Thymus (tissue), 11 donors: ENCODE data around the gene DLX6. TPM values are rescaled to one million over a fixed set of nuclear protein-coding genes. Genes with fewer than 3 reads are reported as not detected.

Experiments
- DNase-seq, 9 donors: peaks; one replicate each; pipeline ENCODE4 v3.0.0-alpha.2; 2013; ENCODE audit warnings: low spot score in 9 of 9, low read depth in 6 of 9, missing footprints in 1 of 9
- H3K27ac ChIP-seq, 2 donors: one replicate each; pipeline ENCODE4 v1.5.1; 2013; ENCODE audit warnings: control low read depth in 1 of 2, low read depth in 1 of 2, low read length in 1 of 2, mild to moderate bottlenecking in 1 of 2, moderate library complexity in 1 of 2
- H3K27me3 ChIP-seq, 2 donors: one replicate each; pipeline ENCODE4 v1.5.1; 2013; ENCODE audit warnings: low read length in 1 of 2; ENCODE audit not compliant: control insufficient read depth in 2 of 2, insufficient read depth in 1 of 2
- H3K36me3 ChIP-seq, 2 donors: one replicate each; pipeline ENCODE4 v1.5.1; 2013; ENCODE audit warnings: low read length in 1 of 2, mild to moderate bottlenecking in 1 of 2, moderate library complexity in 1 of 2; ENCODE audit not compliant: control insufficient read depth in 2 of 2, insufficient read depth in 2 of 2
- H3K4me1 ChIP-seq, 2 donors: one replicate each; pipeline ENCODE4 v1.5.1; 2013; ENCODE audit warnings: low read length in 2 of 2; ENCODE audit not compliant: control insufficient read depth in 2 of 2, insufficient read depth in 2 of 2
- H3K4me3 ChIP-seq, 2 donors: one replicate each; pipeline ENCODE4 v1.5.1; 2013; ENCODE audit warnings: low read length in 2 of 2, control low read depth in 1 of 2, mild to moderate bottlenecking in 1 of 2
- H3K9me3 ChIP-seq, 2 donors: one replicate each; pipeline ENCODE4 v1.5.1; 2013; ENCODE audit warnings: low read length in 1 of 2, mild to moderate bottlenecking in 1 of 2; ENCODE audit not compliant: control insufficient read depth in 2 of 2, insufficient read depth in 1 of 2
- WGBS: extraction: QIAGEN DNeasy Blood & Tissue Kit; methylation state at CpG from one replicate; pipeline ENCODE4 v1.1.7; 2013; 5-methylcytosine and 5-hydroxymethylcytosine counted together
- polyA plus RNA-seq: library from polyadenylated mRNA; stranded (reverse); fragments of 200-250 nt; gene quantifications from one replicate; pipeline ENCODE4 v1.2.3, GENCODE V29; 2013
- total RNA-seq: library from RNA; stranded (reverse); fragments of 120-200 nt; gene quantifications from one replicate; pipeline ENCODE4 v1.2.4, GENCODE V29; 2013
- donor health status: healthy.

DLX6 gene
- total and polyA plus RNA-seq, 2 donors: 0.47 to 1.4 TPM

GRCh38 chr7:96998744-96999143, 6.6 kb upstream of the DLX6 start:
- no peak overlapping the region for H3K4me3 ChIP-seq
- H3K4me1 ChIP-seq: no peaks in the 10 kb centered on the region
- peaks cover 0 to 3% of the 10 kb centered on the region in 2 donors for H3K9me3 ChIP-seq
- H3K27ac ChIP-seq: no peak overlapping the region
- no peak for DNase-seq
- no peaks in the 10 kb centered on the region for H3K36me3 ChIP-seq
- peaks cover 92 to 100% of the 10 kb centered on the region in 2 donors for H3K27me3 ChIP-seq
- 5% methylated on average over 14 of the region's 14 CpGs for WGBS

DNA sequence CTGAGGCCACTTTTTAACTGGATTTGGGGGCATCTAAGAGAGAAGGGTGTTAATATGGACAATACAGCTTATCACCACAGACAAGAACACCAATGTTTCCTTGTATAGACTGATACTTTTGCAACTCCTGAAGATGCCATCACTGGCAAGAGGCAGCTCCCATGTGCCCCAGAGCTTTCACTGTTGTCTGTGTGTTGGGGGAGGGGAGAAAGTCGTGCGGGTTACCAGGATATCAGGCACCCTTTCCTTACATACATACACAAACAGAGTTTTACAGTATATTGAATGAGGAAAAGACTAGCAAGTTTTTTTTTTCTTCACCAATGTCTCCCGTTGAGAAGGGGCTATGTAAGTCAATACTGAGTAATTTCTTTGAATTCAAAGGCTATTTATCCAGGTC, 4.1 kb upstream of the DLX6 start:
- Histone ChIP-seq H3K27ac (no peak overlapping the region), H3K9me3 (peaks cover 0 to 1% of the 10 kb centered on the region in 2 donors), H3K36me3 (no peaks in the 10 kb centered on the region), H3K4me1 (peaks cover 0 to 5% of the 10 kb centered on the region in 2 donors), H3K27me3 (peaks cover 87 to 100% of the 10 kb centered on the region in 2 donors), H3K4me3 (no peak overlapping the region)
- DNase-seq: no peak
- 8% methylated on average over 3 of the region's 3 CpGs for WGBS

GRCh38 chr7:97001656-97002554, 3.4 kb upstream of the DLX6 start:
- no peaks in the 10 kb centered on the region for H3K36me3 ChIP-seq
- no peak overlapping the region for H3K27ac ChIP-seq
- H3K4me1 ChIP-seq: peaks cover 0 to 5% of the 10 kb centered on the region in 2 donors
- H3K27me3 ChIP-seq: peaks cover 88 to 99% of the 10 kb centered on the region in 2 donors
- H3K4me3 ChIP-seq: no peak overlapping the region
- WGBS: 29% methylated on average over 39 of the region's 39 CpGs
- no peak for DNase-seq
- peaks cover 0 to 1% of the 10 kb centered on the region in 2 donors for H3K9me3 ChIP-seq

- WGBS: 19% methylated on average over 22 of the region's 22 CpGs
- H3K4me3 ChIP-seq: no peak overlapping the region
- no peaks in the 10 kb centered on the region for H3K36me3 ChIP-seq
- peaks cover 0 to 5% of the 10 kb centered on the region in 2 donors for H3K4me1 ChIP-seq
- peaks cover 0 to 2% of the 10 kb centered on the region in 2 donors for H3K9me3 ChIP-seq
- DNase-seq: no peak
- H3K27me3 ChIP-seq: peaks cover 88 to 99% of the 10 kb centered on the region in 2 donors
- H3K27ac ChIP-seq: no peak overlapping the region
Measured at GRCh38 chr7:97002555-97003261, 2.6 kb upstream of the DLX6 start.

- no peak overlapping the region for H3K4me3 ChIP-seq
- H3K36me3 ChIP-seq: no peaks in the 10 kb centered on the region
- 9% methylated on average over 49 of the region's 49 CpGs for WGBS
- DNase-seq: no peak
- H3K27me3 ChIP-seq: peaks cover 88 to 99% of the 10 kb centered on the region in 2 donors
- H3K9me3 ChIP-seq: peaks cover 0 to 2% of the 10 kb centered on the region in 2 donors
- no peak overlapping the region for H3K27ac ChIP-seq
- peaks cover 0 to 5% of the 10 kb centered on the region in 2 donors for H3K4me1 ChIP-seq
Measured at GRCh38 chr7:97003262-97004246, 1.8 kb upstream of the DLX6 start.

- H3K4me1 ChIP-seq: peaks cover 0 to 5% of the 10 kb centered on the region in 2 donors
- peaks cover 82 to 99% of the 10 kb centered on the region in 2 donors for H3K27me3 ChIP-seq
- no peak overlapping the region for H3K4me3 ChIP-seq
- no peaks in the 10 kb centered on the region for H3K36me3 ChIP-seq
- peaks cover 0 to 2% of the 10 kb centered on the region in 2 donors for H3K9me3 ChIP-seq
- 8% methylated on average over 20 of the region's 20 CpGs for WGBS
- no peak overlapping the region for H3K27ac ChIP-seq
- DNase-seq: no peak
Measured at GRCh38 chr7:97004247-97005182, 838 bp upstream of the DLX6 start.

GRCh38 chr7:97006055-97006815, 882 bp downstream of the DLX6 start:
- Histone ChIP-seq H3K36me3 (no peaks in the 10 kb centered on the region), H3K9me3 (peaks cover 0 to 2% of the 10 kb centered on the region in 2 donors), H3K27ac (no peak overlapping the region), H3K4me3 (peak overlapping the region in 1 of 2 donors; percentile 18), H3K27me3 (peaks cover 71 to 99% of the 10 kb centered on the region in 2 donors), H3K4me1 (peaks cover 0 to 5% of the 10 kb centered on the region in 2 donors)
- 2% methylated on average over 83 of the region's 83 CpGs for WGBS
- DNase-seq: peak in 1 of 9 donors; percentile 21
